ENCODE results near the gene SMOC2. TPM values are rescaled to one million over a fixed set of nuclear protein-coding genes. Genes with fewer than 3 reads are reported as not detected.

The SMOC2 gene
- total RNA-seq, 1 experiment from 2014 or later = 0.42 TPM

DNA sequence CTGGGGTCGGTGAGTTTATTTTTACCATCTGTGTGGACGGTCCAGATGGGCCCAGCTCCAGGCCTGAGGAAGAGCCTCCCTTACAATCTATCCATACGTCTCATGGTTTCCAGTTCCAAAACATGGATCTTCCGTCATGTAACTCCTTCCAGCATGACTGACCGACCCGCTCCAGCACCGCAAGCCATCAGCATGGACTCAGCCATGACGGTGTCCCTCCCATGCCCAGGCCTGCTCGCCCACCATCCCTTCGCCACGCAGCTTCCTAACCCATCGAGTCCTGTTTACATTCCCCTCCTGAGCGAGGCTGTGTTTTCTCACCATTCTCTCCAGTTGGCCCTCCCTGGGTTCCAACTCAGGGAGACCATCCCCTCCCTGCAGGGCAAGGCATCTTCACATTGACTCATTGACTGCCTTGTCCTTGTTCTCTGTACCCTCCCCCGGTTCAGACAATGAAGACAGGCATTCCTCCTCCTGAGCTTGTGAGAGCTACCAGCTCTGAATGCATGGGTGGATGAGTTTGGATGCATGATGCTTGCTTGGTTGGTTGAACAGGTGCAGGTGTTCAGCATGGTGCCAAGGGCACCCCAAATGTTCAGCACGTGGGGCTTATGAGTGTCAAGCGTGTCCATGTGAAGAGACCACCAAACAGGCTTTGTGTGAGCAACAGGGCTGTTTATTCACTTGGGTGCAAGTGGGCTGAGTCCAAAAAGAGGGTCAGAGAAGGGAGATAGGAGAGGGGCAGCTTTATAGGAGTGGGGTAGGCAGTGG is 235.8 kb downstream of the SMOC2 start:
- Histone ChIP-seq H3K27me3 (ENCODE audit: insufficient read depth, low read length) (no peaks in the 10 kb centered on the region), H4K20me1 (ENCODE audit: insufficient read depth) (no peaks in the 10 kb centered on the region), H3K4me3 (replicated peaks in 1 of 2; ENCODE audit: low read depth in 1 of 2, low read length in 2 of 2) (no peak overlapping the region), H2AFZ (ENCODE audit: low read depth, low read length, poor library complexity, severe bottlenecking) (no peak overlapping the region), H3K9me2 (ENCODE audit: insufficient read depth) (no peaks in the 10 kb centered on the region), H3K9ac (ENCODE audit: low read length) (peak overlapping the region; percentile 26; the same call in 1 of the 2 replicates), H3K4me1 (ENCODE audit: control insufficient read depth in 1 of 2, insufficient read depth in 2 of 2, low read length in 2 of 2) (peaks cover 19 to 32% of the 10 kb centered on the region in 2 experiments; a peak in 3 of 4 replicates), H3K79me2 (ENCODE audit: insufficient read depth, low read length) (no peaks in the 10 kb centered on the region), H3K9me3 (ENCODE audit: control insufficient read depth in 1 of 2, insufficient read depth in 1 of 2, low read depth in 1 of 2, low read length in 2 of 2) (no peaks in the 10 kb centered on the region), H3K36me3 (ENCODE audit: control insufficient read depth in 1 of 2, insufficient read depth in 2 of 2, low read length in 2 of 2) (no peaks in the 10 kb centered on the region), H3K27ac (ENCODE audit: low read depth, low read length) (peak overlapping the region; percentile 37; the same call in 1 of the 2 replicates), H3K4me2 (ENCODE audit: low read length) (peak overlapping the region; percentile 41)
- TF ChIP-seq YY1 (IDR thresholded peaks at IDR 0.05; ENCODE audit: extremely low read depth, insufficient replicate concordance, low read depth, low read length) = no peak
- TF ChIP-seq, protein P1, sequence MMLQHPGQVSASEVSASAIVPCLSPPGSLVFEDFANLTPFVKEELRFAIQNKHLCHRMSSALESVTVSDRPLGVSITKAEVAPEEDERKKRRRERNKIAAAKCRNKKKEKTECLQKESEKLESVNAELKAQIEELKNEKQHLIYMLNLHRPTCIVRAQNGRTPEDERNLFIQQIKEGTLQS (IDR thresholded peaks at IDR 0.05) = no peak
- TF ChIP-seq, protein P2, sequence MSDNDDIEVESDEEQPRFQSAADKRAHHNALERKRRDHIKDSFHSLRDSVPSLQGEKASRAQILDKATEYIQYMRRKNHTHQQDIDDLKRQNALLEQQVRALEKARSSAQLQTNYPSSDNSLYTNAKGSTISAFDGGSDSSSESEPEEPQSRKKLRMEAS (IDR thresholded peaks at IDR 0.05) = no peak
- no peak for TF ChIP-seq POLR2A (IDR thresholded peaks at IDR 0.05; ENCODE audit: borderline replicate concordance, extremely low read depth, insufficient read depth, insufficient read length)
- TF ChIP-seq RAD21 (IDR thresholded peaks at IDR 0.05; ENCODE audit: low read depth) = no peak
- no peak for TF ChIP-seq ZFX (IDR thresholded peaks at IDR 0.05)
- TF ChIP-seq, protein P3, sequence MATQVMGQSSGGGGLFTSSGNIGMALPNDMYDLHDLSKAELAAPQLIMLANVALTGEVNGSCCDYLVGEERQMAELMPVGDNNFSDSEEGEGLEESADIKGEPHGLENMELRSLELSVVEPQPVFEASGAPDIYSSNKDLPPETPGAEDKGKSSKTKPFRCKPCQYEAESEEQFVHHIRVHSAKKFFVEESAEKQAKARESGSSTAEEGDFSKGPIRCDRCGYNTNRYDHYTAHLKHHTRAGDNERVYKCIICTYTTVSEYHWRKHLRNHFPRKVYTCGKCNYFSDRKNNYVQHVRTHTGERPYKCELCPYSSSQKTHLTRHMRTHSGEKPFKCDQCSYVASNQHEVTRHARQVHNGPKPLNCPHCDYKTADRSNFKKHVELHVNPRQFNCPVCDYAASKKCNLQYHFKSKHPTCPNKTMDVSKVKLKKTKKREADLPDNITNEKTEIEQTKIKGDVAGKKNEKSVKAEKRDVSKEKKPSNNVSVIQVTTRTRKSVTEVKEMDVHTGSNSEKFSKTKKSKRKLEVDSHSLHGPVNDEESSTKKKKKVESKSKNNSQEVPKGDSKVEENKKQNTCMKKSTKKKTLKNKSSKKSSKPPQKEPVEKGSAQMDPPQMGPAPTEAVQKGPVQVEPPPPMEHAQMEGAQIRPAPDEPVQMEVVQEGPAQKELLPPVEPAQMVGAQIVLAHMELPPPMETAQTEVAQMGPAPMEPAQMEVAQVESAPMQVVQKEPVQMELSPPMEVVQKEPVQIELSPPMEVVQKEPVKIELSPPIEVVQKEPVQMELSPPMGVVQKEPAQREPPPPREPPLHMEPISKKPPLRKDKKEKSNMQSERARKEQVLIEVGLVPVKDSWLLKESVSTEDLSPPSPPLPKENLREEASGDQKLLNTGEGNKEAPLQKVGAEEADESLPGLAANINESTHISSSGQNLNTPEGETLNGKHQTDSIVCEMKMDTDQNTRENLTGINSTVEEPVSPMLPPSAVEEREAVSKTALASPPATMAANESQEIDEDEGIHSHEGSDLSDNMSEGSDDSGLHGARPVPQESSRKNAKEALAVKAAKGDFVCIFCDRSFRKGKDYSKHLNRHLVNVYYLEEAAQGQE (IDR thresholded peaks at IDR 0.05; ENCODE audit: low read depth) = no peak
- no TSS peak for BruUV-seq (replicated peaks)
- ATAC-seq = no peak
- CTCF ChIA-PET = no interaction called here
- RAD21 ChIA-PET (ENCODE audit: low non-redundant PET in 1 of 2, low total read pairs in 2 of 2, uncharacterized antibody in 2 of 2, unreplicated experiment in 2 of 2) = no interaction called here
- intact Hi-C loops (cut with micrococcal nuclease) = no loop called here
- no peak for DNase-seq (ENCODE audit: low read depth, low spot score)
- POLR2A ChIA-PET = no interaction called here
